Measurements from ENCODE around the gene TOM1.
A peak's percentile ranks its signal among the peaks of the same experiment; 100 is the strongest.

TOM1 gene

DNA sequence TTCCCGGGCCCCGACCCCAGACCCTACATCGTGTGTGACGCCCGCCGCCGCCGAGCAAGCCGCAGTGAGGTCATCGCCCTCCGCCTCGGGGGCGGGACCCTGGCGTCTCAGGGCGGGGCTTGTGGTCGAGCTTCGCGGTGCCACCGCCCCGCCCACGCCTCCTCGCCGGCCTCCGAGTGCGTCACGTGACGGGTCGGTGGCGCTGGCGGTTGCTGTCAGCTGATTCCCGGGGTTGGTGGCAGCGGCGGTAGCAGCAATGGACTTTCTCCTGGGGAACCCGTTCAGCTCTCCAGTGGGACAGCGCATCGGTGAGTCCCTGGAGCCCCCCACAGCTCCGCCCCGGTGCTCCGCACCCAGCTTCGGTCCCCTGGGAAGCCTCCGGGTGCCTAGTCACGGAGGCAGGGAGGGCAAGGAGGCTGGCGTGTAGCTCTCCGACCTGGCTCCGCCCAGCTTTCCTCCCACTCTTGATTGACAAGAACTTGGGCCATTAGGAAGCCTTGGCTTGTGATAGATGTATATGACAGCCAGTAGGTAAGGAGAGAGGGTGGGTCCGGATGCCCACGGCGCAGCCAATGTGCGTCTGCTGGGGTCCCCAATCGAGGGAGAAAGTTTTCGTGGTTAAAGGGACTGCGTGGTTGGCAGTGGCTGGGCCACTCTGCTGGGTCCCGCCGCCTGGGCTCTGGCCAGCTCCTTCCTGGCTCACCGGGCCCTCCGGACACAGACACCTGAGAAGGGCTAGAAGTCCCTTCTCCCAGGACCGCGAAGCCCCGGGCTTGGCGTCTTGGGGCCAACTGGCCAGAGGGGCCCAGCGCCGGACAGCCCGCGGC, at the start of gene TOM1:
Gene TOM1 (plus strand): TSS at position 222 of the 827 bp plus-strand sequence. CDS start 35 bp downstream, at position 257.
- peak; percentile 96 to 97 for DNase-seq

DNA sequence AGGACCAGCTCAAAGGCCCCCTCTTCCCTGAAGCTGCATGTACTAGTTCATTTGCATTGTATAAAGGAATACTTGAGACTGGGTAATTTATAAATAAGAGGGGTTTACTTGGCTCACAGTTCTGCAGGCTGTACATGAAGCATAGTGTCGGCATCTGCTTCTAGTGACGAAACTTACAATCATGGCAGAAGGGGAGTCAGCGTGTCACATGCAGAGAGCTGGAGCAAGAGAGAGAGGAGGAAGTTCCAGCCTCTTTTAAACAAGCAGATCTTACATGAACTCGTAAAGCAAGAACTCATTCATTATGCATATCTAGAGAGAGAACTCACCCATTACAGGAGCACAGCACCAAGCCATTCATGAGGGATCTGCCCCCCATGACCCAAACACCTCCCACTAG, 49.5 kb upstream of the TOM1 start:
- DNase-seq = no peak

DNA sequence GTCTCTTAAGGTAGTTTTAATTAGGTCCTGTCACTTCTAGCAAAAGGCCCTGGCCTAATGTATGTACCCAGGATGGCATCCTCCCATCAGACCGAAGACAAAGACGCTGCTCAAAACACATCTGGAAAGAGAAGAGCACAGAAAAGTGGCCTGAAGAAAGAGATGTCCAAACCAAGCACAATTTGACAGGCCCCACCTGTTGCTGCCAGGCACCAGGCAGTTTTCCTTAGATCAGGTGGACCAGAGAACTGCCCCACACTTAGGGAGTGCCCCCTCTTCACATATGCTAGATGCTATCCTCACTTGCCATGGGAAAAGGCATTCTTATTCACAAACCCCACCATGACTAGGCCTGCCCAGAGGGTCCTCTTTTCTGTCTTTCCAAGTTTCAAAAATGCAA, 45.7 kb upstream of the TOM1 start:
- no peak for DNase-seq

DNA sequence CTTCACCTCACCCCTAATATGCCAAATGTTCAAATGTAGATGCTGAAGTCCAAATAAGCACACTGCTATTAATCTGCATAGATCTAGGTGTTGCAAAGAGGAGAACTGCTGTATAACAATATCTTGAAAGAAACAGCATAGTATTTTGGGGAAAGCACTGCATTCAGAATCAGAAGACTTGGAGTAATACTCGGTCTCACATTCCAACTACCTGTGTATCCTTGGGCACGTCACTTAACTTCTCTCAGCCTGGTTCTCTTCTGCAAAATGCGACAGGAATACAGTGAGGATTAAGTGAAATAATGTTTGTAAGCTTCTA, 42.7 kb upstream of the TOM1 start:
- no peak for DNase-seq

DNA sequence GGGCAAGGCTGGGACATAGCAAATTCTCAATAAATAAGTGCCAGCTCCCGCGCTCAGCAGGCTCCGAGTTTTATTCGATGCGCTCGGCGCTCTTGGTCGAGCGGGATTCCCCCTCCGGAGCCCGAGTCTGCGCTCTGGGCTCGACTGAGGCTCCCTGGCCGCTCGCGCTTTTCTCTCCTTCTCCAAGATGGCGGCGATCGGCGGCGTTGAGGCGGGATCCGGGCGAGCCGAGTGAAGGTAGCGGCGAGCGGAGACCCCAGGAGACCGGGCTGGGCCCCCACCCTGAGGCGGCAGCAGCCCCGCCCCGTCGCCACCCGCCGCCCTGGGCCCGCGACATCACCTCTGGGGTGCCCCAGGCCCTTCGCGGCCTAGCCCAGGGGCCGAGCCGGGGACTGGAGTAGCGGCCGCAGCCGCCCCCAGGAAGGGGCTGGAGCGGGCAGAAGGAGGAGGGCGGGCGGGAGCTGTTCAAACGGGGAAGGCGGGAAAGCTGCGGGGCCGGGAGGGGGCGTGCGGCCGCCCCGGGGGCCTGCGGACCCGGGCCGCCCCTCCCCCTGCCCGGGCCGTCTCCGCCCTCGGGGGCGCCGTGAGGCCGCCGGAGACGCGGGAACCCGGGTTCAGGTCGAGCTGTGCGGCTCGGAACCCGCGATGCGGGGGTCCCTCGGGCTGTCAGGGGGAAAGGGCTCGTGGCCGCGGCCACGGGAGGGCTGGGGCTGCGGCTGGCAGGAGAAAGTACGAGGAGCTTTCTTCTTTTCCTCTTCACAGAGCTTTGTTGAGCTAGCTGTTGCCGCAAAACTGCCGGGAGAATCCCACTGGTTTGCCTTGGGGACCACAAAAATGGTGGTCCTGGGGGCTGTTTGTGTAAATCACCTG, 42.1 kb upstream of the TOM1 start, which contains the start of gene HMGXB4:
Gene HMGXB4 (plus strand): TSS at position 173 of the 870 bp plus-strand sequence. CDS start 4,898 bp downstream, outside the sequence.
- DNase-seq = peak; percentile 84 to 87

DNA sequence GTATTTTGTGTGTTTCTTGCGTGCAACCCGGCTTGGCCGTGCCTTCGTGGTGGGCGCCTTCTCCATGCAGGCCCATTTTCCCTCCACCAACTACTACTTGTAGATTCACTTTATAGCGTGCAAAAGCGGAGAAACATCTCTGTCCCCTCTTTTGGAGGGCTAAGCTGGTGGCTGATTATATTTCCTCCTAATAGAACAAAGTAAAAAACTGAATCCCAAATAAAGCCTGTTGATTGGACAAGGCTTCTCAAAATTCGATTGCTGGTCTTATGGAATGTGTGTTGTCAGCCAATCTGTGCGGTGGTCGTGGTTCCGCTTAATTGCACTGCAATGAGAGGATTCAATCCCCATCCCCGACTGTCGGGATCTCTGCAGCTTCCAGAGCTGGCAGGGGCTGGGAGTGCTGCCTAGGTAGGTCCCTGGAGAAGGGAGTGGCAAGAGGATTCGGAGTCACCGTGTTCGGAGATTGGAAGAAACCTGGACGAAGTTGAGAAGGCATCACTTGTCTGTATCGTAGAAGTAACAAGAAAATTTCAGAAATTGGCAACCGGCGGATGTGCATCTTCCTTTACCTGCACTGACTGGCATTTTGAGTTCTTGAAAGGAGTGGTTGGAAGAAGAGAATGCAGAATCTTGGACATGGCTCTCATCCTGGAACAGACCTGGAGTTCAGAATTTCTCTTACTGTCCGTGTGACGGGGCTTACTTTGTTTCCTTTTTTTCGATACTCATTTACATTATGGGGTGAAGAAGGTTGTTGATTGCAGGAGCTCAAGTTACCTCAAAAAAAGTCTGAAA, 41.3 kb upstream of the TOM1 start:
- peak in 1 of 2 experiments; percentile 8 for DNase-seq

DNA sequence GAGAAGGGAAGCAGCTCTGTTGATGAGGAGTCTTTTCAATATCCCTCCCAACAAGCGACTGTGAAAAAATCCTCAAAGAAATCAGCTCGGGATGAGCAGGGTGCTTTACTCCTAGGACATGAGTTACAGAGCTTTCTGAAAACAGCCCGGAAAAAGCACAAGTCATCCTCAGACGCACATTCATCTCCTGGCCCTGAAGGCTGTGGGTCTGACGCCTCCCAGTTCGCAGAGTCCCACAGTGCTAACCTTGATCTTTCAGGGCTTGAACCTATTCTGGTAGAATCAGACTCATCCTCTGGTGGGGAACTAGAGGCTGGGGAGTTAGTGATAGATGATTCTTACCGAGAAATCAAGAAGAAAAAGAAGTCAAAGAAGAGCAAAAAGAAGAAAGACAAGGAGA, 34.7 kb upstream of the TOM1 start:
- DNase-seq = no peak

DNA sequence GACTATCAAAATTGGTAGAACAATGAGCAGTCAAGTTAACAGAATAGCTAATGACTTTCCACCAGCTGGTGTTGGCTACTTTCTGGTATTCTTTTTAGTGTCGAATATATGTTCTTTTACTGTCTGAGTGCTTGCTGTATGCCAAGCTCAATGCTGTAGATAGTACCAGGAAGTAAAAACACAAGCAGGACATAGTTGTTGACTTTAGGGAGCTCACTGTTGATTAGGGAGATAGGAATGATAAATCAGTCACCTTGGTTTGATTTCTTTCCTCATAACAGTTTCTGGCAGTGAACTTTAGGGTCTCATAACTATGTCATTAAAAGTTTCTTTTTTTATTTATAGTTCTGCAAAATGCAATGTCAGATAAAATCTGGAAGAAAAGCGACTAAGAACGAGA, 33.4 kb upstream of the TOM1 start:
- DNase-seq = no peak

DNA sequence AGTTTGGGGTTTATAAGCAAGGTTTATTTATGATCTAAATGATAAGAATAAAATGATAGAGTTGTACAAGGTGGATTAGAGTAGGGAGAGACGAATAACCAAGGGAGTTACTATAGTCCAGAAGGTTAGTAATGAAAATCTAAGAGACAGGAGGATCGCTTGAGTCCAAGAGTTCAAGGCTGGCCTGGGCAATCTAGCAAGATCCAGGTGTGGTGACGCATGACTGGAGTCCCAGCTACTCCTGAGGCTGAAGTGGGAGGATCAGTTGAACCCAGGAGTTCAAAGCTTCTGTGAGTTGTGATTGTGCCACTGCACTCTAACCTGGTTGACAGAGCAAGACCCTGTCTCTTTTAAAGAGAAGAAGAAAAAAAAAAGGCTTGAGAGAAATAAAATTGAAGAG, 30.1 kb upstream of the TOM1 start:
- DNase-seq = no peak

DNA sequence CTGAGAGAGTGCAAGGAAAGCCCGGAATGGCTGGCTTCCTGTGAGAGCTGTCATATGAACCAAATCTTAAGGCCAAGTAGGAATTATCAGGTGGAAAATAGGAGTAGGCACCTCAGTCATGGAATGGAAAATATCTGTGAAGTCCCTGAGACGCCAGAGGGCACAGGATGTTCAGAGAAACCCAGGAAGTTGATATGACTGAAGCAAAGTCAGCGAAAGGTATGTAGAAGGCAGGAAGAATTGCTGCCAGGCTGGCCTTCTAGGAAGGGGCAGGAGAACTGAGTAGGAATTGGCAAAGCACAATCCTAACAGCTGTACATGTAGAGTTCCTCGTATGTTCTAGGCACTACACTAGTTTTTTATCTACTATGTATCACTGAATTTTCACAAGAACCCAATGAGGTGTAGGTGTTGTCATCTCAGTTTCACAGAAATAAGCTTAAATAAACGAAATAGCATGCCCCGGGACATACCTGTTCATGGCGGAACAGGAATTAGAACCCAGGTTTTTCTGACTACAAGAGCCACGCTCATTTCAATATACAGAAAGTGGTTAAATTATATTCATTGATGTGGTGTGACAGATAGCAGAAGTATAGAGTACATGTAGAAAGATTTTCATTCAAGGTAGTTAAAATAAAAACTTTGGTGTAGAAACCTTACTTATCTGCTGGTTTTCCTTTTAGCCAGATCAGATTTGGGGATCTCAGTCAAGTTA, 25.4 kb upstream of the TOM1 start:
- DNase-seq = no peak

DNA sequence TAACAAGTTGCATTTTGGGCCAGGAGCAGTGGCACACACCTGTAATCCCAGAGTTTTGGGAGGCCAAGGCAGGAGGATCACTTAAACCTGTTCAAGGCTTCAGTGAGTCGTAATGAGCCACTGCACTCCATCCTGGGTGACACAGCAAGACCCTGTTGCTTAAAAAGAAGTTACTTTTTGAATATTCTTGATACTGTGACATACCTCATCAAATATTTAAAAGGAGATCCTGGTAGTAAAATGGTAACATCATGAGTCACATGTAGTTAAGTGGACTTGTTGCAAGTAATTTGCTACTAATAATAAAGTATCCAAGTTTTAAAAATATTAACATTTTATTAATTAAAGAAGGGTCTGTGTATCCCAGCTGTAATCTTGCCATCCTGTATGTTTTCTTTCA, 24.1 kb upstream of the TOM1 start:
- DNase-seq = no peak

DNA sequence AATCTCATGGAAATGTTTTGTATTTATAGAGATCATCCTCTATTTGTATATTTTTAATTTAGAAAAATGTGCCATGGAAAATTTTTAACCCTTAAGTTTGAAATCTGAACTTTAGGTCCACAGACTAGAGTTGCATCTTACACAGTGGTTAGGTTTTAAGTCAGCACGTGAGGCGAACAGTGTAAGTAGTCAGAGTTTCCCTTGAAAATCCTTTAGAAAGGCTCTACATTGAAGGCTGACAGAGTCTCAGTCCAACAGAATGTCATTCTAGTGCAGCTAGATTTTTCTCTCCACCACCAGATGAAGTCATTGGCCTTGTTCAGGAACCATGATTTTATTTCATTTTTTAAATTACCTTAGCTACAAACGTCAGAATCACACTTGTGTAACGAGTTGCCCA, 23.7 kb upstream of the TOM1 start:
- DNase-seq = no peak

DNA sequence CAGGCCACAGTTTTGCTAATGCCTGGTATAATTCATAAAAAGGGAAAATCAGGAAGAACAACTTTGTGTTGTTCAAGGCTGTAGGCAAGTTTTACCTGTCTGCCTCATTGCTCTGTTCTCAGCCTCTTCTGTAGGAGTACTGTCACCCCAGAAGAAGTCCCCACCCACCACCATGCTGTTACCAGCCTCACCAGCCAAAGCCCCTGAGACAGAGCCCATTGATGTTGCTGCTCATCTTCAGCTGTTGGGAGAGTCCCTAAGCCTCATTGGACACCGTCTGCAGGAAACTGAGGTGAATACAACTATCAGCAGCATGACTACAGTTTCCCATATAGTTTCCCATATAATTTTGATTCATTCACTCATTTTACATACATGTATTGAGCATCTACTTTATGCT, 11.6 kb upstream of the TOM1 start:
- no peak for DNase-seq

DNA sequence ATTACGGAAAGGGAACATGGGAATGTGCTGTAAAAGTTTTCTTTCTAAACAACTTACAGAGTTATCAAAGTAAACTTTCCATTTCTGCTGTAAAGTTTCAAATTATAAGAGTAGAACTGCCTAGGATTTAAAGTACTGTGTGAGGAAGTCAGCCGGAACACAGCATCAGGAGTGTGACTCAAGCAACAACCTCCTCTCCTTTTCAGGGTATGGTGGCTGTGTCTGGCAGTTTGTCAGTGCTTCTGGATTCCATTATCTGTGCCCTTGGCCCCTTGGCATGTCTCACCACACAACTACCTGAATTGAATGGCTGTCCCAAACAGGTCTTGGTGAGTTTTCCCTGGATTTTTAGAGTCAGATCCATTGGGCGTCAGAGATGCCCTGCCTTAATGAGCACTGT, 6.9 kb upstream of the TOM1 start:
- DNase-seq = no peak

DNA sequence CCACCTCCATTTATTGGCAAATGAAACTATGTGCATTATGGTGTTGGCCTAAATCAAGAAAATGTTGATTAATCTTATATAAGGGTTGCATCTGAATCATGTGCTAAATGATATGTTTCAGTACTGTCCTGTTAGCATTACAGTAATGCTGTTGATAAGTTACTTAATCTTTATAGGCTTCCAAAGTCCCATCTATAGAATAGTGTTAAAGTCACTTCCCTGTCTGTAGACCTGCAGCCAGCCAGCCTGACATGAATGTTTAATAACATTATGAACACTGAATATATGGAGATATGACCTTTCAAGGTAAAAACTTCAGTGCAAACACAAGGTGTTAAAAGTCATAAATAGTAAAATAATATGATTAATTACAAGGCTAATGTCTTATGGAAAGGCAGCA, 3.6 kb upstream of the TOM1 start:
- DNase-seq = no peak

DNA sequence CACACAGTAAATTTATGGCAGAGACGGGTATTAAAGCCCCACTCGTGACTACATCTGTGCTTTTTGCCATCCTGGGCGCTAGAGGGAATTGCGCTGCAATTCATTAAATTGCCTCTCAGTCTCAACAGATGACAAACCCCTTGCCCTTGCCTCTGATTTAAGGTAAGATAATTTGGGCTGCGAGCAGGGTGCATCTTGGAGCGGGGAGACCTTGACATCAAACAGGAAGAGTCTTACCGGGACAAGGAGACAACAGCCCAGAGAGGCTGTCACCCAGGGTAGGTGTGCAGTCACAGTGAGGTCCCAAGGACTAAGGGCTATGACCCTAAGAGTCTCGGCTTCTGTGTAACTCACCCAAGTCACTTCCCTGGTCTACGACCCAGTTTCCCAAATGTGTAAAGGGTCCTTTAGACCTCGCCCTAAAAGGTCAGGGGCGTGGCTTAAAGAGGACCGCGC, 449 bp upstream of the TOM1 start:
- no peak for DNase-seq

DNA sequence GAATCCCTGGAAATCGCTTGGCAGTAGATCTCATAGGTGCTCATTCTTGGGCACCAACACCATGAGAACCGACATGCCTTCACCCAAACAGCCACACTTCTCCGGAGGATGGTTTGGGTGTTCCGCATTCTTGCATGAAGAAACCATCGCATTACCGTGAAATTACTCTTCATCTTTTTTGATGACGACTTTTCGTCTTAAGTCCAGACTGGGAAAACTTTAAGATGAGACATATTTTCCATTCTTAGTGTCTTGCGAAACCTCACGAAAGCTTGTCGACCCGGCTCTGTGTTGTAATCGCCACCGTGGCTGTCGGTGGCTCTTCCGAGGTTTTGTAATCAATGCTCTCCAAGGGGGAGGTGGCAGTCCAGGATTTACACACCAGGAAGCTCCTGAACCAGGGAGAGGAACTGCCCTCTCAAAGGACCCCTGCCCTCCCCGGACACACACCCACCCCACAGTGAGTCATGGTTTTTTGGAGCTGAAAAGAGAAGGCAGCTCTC, 1.7 kb downstream of the TOM1 start:
- DNase-seq = peak in 1 of 2 experiments; percentile 11

DNA sequence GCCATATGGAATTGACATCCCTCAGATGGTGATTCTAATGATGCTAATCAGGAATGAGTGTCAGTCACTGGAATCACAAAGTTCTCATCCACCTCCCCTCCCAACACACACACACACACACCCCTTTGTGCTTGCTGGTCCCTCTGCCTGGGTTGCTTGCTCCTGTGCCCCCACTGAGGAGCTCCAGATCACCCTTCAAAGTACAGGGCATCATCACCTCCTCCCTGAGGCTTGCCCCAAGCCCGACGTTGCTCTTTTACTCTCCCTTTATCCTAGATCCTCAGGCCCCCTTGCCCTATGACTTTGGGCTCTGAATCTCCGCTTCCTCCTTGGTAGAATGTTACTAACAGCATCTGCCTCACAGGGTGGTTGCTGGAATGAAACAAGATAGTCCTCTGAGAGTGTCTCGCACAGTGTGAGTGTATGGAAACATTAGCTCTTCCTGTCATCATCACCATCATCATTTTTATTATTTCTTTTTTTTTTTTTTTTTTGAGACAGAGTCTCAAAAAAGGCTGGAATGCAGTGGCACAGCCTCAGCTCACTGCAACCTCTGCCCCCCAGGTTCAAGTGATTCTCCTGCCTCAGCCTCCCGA, 3.4 kb downstream of the TOM1 start:
- no peak for DNase-seq

DNA sequence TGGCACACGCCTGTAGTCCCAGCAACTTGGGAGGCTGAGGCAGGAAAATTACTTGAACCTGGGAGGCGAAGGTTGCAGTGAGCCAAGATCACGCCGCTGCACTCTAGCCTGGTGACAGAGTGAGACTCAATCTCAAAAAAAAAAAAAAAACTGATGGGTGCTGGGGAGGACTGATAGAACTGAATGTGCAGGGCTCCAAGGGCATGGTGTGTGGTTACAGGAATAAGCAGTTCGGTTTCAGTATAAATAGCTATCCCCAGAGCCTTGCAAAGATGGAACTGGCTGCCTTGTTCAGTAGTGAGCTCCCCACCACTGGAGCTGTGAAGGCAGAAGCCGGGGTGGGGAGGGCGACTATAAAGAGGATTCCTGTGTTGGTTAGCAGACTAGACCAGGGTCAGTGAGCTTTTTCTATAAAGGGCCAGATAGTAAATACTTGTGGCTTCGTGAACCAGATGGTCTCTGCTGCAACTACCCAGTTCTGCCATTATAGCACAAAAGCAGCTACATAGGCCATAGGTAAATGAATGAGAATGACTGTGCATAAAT, 5.9 kb downstream of the TOM1 start:
- no peak for DNase-seq

DNA sequence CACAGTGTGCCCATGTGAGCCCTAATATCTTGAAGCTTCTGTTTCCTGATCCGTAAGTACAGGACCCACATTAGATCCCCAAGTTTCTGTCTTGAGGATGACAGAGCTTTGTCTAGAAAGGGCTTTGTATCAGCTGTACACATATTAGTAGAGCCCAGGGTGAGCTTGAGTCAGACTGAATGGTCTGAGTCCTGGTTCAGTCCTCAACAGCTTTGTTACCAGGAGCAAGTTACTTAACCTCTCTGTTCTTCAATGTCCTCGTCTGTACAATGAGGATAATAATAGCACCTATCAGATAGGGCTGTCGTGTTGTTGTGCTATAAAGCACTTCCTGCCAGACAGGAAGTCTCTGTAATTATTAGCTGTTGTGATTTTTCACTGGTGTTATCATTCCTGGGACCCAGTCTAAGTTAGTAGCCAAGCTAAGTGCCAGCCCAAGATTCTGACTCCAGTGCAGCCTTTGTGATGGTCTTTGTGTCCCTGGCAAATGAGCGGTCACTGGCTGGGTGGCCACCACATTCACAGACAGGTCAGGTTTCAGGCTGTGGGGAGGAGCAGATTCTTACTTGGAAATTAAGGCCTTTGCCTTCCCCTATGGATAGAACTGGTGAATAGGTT, 6.8 kb downstream of the TOM1 start:
- DNase-seq = no peak

DNA sequence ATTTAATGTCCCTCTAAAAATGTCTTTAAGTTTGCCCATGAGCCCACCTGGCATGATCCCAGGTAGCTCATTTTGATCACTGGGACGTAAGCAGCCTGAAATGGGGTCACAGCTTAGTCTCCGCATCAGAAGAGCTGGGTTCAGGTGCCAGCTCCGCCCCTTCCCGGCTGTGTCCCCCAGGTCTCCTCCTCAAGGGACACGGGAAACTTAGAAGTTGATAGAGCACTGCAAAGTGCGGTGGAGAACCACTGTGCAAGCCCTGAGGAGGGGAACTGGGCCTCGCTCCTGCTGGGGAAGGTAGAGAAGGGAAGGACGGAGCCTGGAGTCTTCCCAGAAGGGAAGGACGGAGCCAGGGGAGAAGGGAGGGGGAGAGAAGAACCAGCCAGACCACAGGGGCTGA, 7.7 kb downstream of the TOM1 start:
- no peak for DNase-seq
